ENCODE measurements around the gene CDYL.

The CDYL gene

DNA sequence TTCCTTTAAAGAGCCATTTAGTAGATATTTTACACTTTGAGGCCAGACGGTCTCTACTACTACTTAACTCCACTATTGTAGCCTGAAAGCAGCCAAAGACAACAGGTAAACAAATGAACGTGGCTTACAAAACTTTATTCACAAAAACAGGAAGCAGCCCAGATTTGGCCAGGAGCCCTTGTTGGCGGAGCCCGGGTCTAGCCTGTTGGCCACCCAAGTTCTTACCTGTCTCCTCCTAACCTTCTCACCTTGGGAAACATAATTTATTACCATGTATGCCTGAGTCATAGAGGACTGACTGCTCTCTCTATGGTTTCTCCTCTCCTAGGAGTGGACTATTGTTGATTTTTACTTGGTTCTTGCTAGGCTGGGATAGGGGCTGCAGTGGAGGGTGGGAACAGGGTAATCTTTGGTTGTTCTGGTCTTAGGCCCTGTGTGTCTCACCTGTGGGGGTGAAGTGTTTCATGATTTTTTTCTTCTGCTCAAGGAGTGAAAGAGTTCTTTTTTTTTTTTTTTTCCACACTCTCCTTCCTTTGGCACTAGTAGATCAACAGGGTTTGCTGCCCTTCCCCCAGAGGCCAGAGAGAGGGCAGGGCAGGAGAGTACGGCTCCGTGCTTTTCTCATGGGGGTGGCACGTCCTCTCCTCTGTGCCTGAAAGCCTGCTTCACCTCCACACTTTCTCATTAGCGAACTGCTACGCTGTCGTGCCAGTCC is 137.7 kb downstream of the CDYL start:
- Histone ChIP-seq H3K9me2 (replicated peaks; ENCODE audit: insufficient read depth, low read length) (no peaks in the 10 kb centered on the region), H3K27me3 (ENCODE audit: low read length) (no peaks in the 10 kb centered on the region), H3K79me2 (ENCODE audit: insufficient read depth, low read length) (no peaks in the 10 kb centered on the region), H3K9me3 (ENCODE audit: insufficient read depth, low read length) (no peaks in the 10 kb centered on the region), H3K4me2 (ENCODE audit: low read depth, low read length, poor library complexity, severe bottlenecking) (no peak overlapping the region), H3F3A (ENCODE audit: insufficient read depth) (no peaks in the 10 kb centered on the region), H2AFZ (ENCODE audit: low read depth, low read length, severe bottlenecking) (no peak overlapping the region), H3K36me3 (ENCODE audit: low read length) (no peaks in the 10 kb centered on the region), H3K9ac (ENCODE audit: low read length) (no peak overlapping the region), H3K4me3 (ENCODE audit: insufficient read depth, low read length, poor library complexity, severe bottlenecking) (no peak overlapping the region), H3K27ac (ENCODE audit: low read depth, low read length) (no peak overlapping the region), H4K20me1 (ENCODE audit: low read depth, low read length) (no peaks in the 10 kb centered on the region; the same call in 1 of the 2 replicates)
- TF ChIP-seq, protein P1, sequence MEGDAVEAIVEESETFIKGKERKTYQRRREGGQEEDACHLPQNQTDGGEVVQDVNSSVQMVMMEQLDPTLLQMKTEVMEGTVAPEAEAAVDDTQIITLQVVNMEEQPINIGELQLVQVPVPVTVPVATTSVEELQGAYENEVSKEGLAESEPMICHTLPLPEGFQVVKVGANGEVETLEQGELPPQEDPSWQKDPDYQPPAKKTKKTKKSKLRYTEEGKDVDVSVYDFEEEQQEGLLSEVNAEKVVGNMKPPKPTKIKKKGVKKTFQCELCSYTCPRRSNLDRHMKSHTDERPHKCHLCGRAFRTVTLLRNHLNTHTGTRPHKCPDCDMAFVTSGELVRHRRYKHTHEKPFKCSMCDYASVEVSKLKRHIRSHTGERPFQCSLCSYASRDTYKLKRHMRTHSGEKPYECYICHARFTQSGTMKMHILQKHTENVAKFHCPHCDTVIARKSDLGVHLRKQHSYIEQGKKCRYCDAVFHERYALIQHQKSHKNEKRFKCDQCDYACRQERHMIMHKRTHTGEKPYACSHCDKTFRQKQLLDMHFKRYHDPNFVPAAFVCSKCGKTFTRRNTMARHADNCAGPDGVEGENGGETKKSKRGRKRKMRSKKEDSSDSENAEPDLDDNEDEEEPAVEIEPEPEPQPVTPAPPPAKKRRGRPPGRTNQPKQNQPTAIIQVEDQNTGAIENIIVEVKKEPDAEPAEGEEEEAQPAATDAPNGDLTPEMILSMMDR (IDR thresholded peaks at IDR 0.05; ENCODE audit: insufficient read depth, low read length, poor library complexity, severe bottlenecking): no peak
- TF ChIP-seq EZH2phosphoT487 (conservative IDR thresholded peaks at IDR 0.05; ENCODE audit: low read length): no peak

DNA sequence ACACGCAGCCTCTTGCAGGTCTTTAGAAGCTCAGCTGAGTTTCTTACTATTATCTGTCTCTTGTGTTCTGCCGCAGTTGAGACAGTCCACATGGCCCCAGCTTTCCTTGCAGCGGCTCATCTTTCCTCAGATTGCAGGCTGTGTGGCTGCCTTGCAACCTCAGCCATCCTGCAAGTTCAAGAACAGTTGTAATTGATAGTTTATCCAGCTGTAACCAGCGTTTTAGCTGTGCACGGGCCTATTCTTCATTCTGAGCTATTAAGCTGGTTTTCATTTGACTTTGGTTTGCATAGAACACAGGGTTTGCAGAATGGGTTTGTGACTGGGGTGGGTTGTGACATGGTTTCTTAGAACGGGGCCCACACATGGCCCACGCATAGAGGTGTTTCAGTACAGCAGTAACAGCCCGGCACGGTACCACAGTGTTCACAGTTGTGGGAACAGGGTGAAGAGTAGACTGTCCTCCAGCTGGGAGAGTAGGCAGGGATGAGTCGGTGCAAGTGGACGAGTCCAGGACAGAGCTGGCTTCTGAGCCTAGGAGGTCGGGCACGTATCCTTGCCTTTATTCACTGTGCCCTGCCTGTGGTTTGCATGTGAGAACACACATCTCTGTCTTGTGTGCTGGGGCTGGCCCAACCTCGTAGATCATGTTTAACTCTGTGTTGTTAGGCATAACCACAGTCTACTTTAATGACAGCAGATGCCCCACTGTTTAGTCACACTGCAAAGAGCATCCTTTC is 138.4 kb downstream of the CDYL start:
- Histone ChIP-seq H3F3A (ENCODE audit: insufficient read depth) (no peaks in the 10 kb centered on the region), H3K9me3 (ENCODE audit: insufficient read depth, low read length) (no peaks in the 10 kb centered on the region), H3K9ac (ENCODE audit: low read length) (no peak overlapping the region), H3K27ac (ENCODE audit: low read depth, low read length) (no peak overlapping the region), H3K36me3 (ENCODE audit: low read length) (no peaks in the 10 kb centered on the region), H4K20me1 (ENCODE audit: low read depth, low read length) (no peaks in the 10 kb centered on the region), H3K4me3 (ENCODE audit: insufficient read depth, low read length, poor library complexity, severe bottlenecking) (no peak overlapping the region), H3K27me3 (ENCODE audit: low read length) (no peaks in the 10 kb centered on the region), H3K4me2 (ENCODE audit: low read depth, low read length, poor library complexity, severe bottlenecking) (no peak overlapping the region), H2AFZ (ENCODE audit: low read depth, low read length, severe bottlenecking) (no peak overlapping the region), H3K79me2 (ENCODE audit: insufficient read depth, low read length) (no peaks in the 10 kb centered on the region), H3K9me2 (replicated peaks; ENCODE audit: insufficient read depth, low read length) (no peaks in the 10 kb centered on the region)
- TF ChIP-seq EZH2phosphoT487 (conservative IDR thresholded peaks at IDR 0.05; ENCODE audit: low read length): no peak
- TF ChIP-seq, protein P1 (IDR thresholded peaks at IDR 0.05; ENCODE audit: insufficient read depth, low read length, poor library complexity, severe bottlenecking): no peak

DNA sequence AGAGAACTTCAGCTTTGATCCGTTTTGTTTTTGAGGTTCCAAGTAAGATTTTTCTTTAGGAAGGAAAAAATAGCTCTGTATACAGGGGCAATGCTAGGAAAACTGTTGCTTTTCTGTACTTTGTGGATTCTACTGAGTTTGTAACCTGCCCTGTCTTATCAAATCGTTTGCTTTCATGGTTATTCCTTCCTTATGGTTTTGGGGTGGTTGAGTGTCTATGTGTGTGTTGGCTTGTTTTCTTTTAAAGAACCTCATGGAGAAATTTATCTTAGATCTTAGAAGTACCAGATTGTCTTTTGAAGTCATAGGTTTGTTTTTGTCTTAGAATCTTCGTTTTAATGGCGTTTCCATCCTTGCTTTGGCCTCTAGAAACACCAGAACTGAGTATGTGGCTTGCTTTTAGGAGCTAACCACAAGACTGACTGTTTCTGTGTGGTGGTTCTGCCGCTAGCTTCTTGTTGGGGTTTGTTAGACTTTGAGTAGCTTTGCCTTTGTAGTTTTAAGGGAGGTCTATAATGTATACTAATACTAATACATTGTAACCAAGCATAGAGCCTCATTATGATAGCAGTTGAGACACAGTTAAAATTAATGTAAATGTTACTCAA is 140.9 kb downstream of the CDYL start:
- no peaks in the 10 kb centered on the region for H3K79me2 ChIP-seq (ENCODE audit: insufficient read depth, low read length)

More for the DNA sequence above, 140.9 kb downstream of the CDYL start:
- H3K9ac ChIP-seq (ENCODE audit: low read length): no peak overlapping the region
- H3K27me3 ChIP-seq (ENCODE audit: low read length): no peaks in the 10 kb centered on the region
- H3K4me3 ChIP-seq (ENCODE audit: insufficient read depth, low read length, poor library complexity, severe bottlenecking): no peak overlapping the region
- H3K4me2 ChIP-seq (ENCODE audit: low read depth, low read length, poor library complexity, severe bottlenecking): no peak overlapping the region
- no peaks in the 10 kb centered on the region for H3K36me3 ChIP-seq (ENCODE audit: low read length)
- no peaks in the 10 kb centered on the region for H3F3A ChIP-seq (ENCODE audit: insufficient read depth)
- H3K27ac ChIP-seq (ENCODE audit: low read depth, low read length): no peak overlapping the region
- no peak overlapping the region for H2AFZ ChIP-seq (ENCODE audit: low read depth, low read length, severe bottlenecking)
- no peaks in the 10 kb centered on the region for H3K9me2 ChIP-seq (replicated peaks; ENCODE audit: insufficient read depth, low read length)
- TF ChIP-seq, protein P1 (IDR thresholded peaks at IDR 0.05; ENCODE audit: insufficient read depth, low read length, poor library complexity, severe bottlenecking): no peak
- no peak for TF ChIP-seq EZH2phosphoT487 (conservative IDR thresholded peaks at IDR 0.05; ENCODE audit: low read length)
- H3K9me3 ChIP-seq (ENCODE audit: insufficient read depth, low read length): no peaks in the 10 kb centered on the region
- no peaks in the 10 kb centered on the region for H4K20me1 ChIP-seq (ENCODE audit: low read depth, low read length)

Data from SU-DHL-6 (cell line).